ENCODE measurements around the gene UGT1A8.
"Not testable (repeated sequence)": the region's sequence is repeated elsewhere in the genome, so short reads cannot be mapped to it uniquely, and the experiment has no call there.

UGT1A8 gene

GRCh38 chr2:233617476-233617875 lies at the start of gene UGT1A8:
TSS of gene UGT1A8 (plus strand) at chr2:233617633. CDS start at chr2:233617708, 75 bp downstream.
- in situ Hi-C loops (cut with MboI; ENCODE audit: low sequenced_read_pairs) = not testable (repeated sequence)

- in situ Hi-C loops (cut with MboI; ENCODE audit: low sequenced_read_pairs) = no loop called here
These were observed 46.4 kb upstream of the UGT1A8 start for GRCh38 chr2:233571001-233571400.

- in situ Hi-C loops (cut with MboI; ENCODE audit: low sequenced_read_pairs) = no loop called here
These were observed 46.0 kb upstream of the UGT1A8 start for GRCh38 chr2:233571462-233571861.

- in situ Hi-C loops (cut with MboI; ENCODE audit: low sequenced_read_pairs) = no loop called here
These were observed 45.0 kb upstream of the UGT1A8 start for GRCh38 chr2:233572468-233572867.

GRCh38 chr2:233577341-233577740 lies 40.1 kb upstream of the UGT1A8 start:
- in situ Hi-C loops (cut with MboI; ENCODE audit: low sequenced_read_pairs) = not testable (repeated sequence)

- in situ Hi-C loops (cut with MboI; ENCODE audit: low sequenced_read_pairs) = not testable (repeated sequence)
These were observed 34.0 kb upstream of the UGT1A8 start for GRCh38 chr2:233583217-233583965.

- in situ Hi-C loops (cut with MboI; ENCODE audit: low sequenced_read_pairs) = no loop called here
These were observed 33.2 kb upstream of the UGT1A8 start for GRCh38 chr2:233584210-233584609.

- in situ Hi-C loops (cut with MboI; ENCODE audit: low sequenced_read_pairs) = no loop called here
These were observed 29.0 kb upstream of the UGT1A8 start for GRCh38 chr2:233588400-233588799.

- in situ Hi-C loops (cut with MboI; ENCODE audit: low sequenced_read_pairs) = not testable (repeated sequence)
These were observed 24.7 kb upstream of the UGT1A8 start for GRCh38 chr2:233592706-233593105.

GRCh38 chr2:233593201-233593600 lies 24.2 kb upstream of the UGT1A8 start:
- in situ Hi-C loops (cut with MboI; ENCODE audit: low sequenced_read_pairs) = no loop called here

GRCh38 chr2:233597522-233597921 lies 19.9 kb upstream of the UGT1A8 start:
- in situ Hi-C loops (cut with MboI; ENCODE audit: low sequenced_read_pairs) = no loop called here

GRCh38 chr2:233598952-233599351 lies 18.5 kb upstream of the UGT1A8 start:
- in situ Hi-C loops (cut with MboI; ENCODE audit: low sequenced_read_pairs) = no loop called here

- in situ Hi-C loops (cut with MboI; ENCODE audit: low sequenced_read_pairs) = no loop called here
These were observed 17.0 kb upstream of the UGT1A8 start for GRCh38 chr2:233600386-233600785.

GRCh38 chr2:233602076-233602475 lies 15.4 kb upstream of the UGT1A8 start:
- in situ Hi-C loops (cut with MboI; ENCODE audit: low sequenced_read_pairs) = no loop called here

GRCh38 chr2:233603520-233603919 lies 13.9 kb upstream of the UGT1A8 start:
- in situ Hi-C loops (cut with MboI; ENCODE audit: low sequenced_read_pairs) = no loop called here

GRCh38 chr2:233604826-233605225 lies 12.6 kb upstream of the UGT1A8 start:
- in situ Hi-C loops (cut with MboI; ENCODE audit: low sequenced_read_pairs) = no loop called here

- in situ Hi-C loops (cut with MboI; ENCODE audit: low sequenced_read_pairs) = no loop called here
These were observed 11.8 kb upstream of the UGT1A8 start for GRCh38 chr2:233605680-233606079.

GRCh38 chr2:233611284-233611683 lies 6.1 kb upstream of the UGT1A8 start:
- in situ Hi-C loops (cut with MboI; ENCODE audit: low sequenced_read_pairs) = no loop called here

- in situ Hi-C loops (cut with MboI; ENCODE audit: low sequenced_read_pairs) = no loop called here
These were observed 2.8 kb downstream of the UGT1A8 start for GRCh38 chr2:233620204-233620603.

- in situ Hi-C loops (cut with MboI; ENCODE audit: low sequenced_read_pairs) = not testable (repeated sequence)
These were observed 4.4 kb downstream of the UGT1A8 start for GRCh38 chr2:233621863-233622262.

GRCh38 chr2:233627331-233628025 lies 10.0 kb downstream of the UGT1A8 start:
- in situ Hi-C loops (cut with MboI; ENCODE audit: low sequenced_read_pairs) = no loop called here

GRCh38 chr2:233636306-233636705 lies 18.9 kb downstream of the UGT1A8 start, which contains the start of gene UGT1A10:
TSS of gene UGT1A10 (plus strand) at chr2:233636448. CDS start at chr2:233636523, 75 bp downstream.
- in situ Hi-C loops (cut with MboI; ENCODE audit: low sequenced_read_pairs) = not testable (repeated sequence)

Measured in HL-60/S4 (cell line).